GM23338 (cell line): ENCODE results near the gene GDAP2. TPM values are rescaled to one million over a fixed set of nuclear protein-coding genes. Genes with fewer than 3 reads are reported as not detected.

Source experiments
- ATAC-seq: fragments of 200-7000 bp; cut with Tn5 transposase; 3 replicates; pipeline ENCODE4 v1.9.1; 2020
- DNase-seq: peaks from one replicate; pipeline ENCODE4 v3.0.0-alpha.2; 2015; ENCODE audit warnings: low spot score
- H2AFZ ChIP-seq: fragments of 200-600 bp; sonication (generic); 2 replicates; pipeline ENCODE4 v1.8.0; 2016; ENCODE audit warnings: antibody characterized with exemption, mild to moderate bottlenecking, moderate library complexity
- H3F3A ChIP-seq: fragments of 200-600 bp; sonication (generic); replicated peaks from 2 replicates; pipeline ENCODE4 v1.8.0; 2017; ENCODE audit warnings: antibody characterized with exemption, mixed run types, low read depth
- H3K27ac ChIP-seq: fragments of 200-600 bp; sonication (generic); 2 replicates; pipeline ENCODE4 v1.6.1; 2016; ENCODE audit warnings: low read depth
- H3K27me3 ChIP-seq: fragments of 200-600 bp; sonication (generic); 2 replicates; pipeline ENCODE4 v1.8.0; 2016; ENCODE audit warnings: mild to moderate bottlenecking, mixed run types, moderate library complexity; ENCODE audit not compliant: insufficient read depth
- H3K36me3 ChIP-seq: fragments of 200-600 bp; sonication (generic); 2 replicates; pipeline ENCODE4 v1.8.0; 2016; ENCODE audit warnings: mild to moderate bottlenecking; ENCODE audit not compliant: insufficient read depth
- H3K4me1 ChIP-seq: fragments of 200-600 bp; sonication (generic); 2 replicates; pipeline ENCODE4 v1.8.0; 2016; ENCODE audit warnings: mild to moderate bottlenecking, moderate library complexity; ENCODE audit not compliant: insufficient read depth
- H3K4me2 ChIP-seq: fragments of 200-600 bp; sonication (generic); 2 replicates; pipeline ENCODE4 v1.7.1; 2017; ENCODE audit warnings: mixed run types
- H3K4me3 ChIP-seq: fragments of 200-600 bp; sonication (generic); 2 replicates; pipeline ENCODE4 v1.6.1; 2016; ENCODE audit warnings: mixed run types
- H3K79me2 ChIP-seq: fragments of 200-600 bp; sonication (generic); replicated peaks from 2 replicates; pipeline ENCODE4 v1.8.0; 2017; ENCODE audit warnings: mild to moderate bottlenecking; ENCODE audit not compliant: insufficient read depth
- H3K9me2 ChIP-seq: fragments of 200-600 bp; sonication (generic); 2 replicates; pipeline ENCODE4 v1.8.0; 2017; ENCODE audit not compliant: insufficient read depth
- H4K20me1 ChIP-seq: fragments of 200-600 bp; sonication (generic); replicated peaks from 2 replicates; pipeline ENCODE4 v1.8.0; 2017; ENCODE audit warnings: mild to moderate bottlenecking; ENCODE audit not compliant: insufficient read depth
- H3K27ac Mint-ChIP-seq: 2 replicates; pipeline ENCODE4 v1.8.0; 2020; ENCODE audit warnings: inconsistent platforms, mild to moderate bottlenecking, moderate library complexity, mixed read lengths
- H3K27me3 Mint-ChIP-seq: 3 replicates; pipeline ENCODE4 v1.8.0; 2022; ENCODE audit warnings: low read depth, mild to moderate bottlenecking, moderate library complexity, mixed read lengths, inconsistent platforms; ENCODE audit not compliant: insufficient read depth, poor library complexity
- H3K36me3 Mint-ChIP-seq: 3 replicates; pipeline ENCODE4 v1.8.0; 2021; ENCODE audit warnings: low read depth, mild to moderate bottlenecking, inconsistent platforms, moderate library complexity, mixed read lengths
- H3K4me1 Mint-ChIP-seq: 3 replicates; pipeline ENCODE4 v1.8.0; 2020; ENCODE audit warnings: mild to moderate bottlenecking, inconsistent platforms, mixed read lengths
- H3K4me3 Mint-ChIP-seq: 3 replicates; pipeline ENCODE4 v1.8.0; 2021; ENCODE audit warnings: moderate library complexity, mild to moderate bottlenecking, inconsistent platforms, mixed read lengths
- H3K9me3 Mint-ChIP-seq: 3 replicates; pipeline ENCODE4 v1.8.0; 2020; ENCODE audit warnings: moderate library complexity, mild to moderate bottlenecking, inconsistent platforms, mixed read lengths
- ETS1 ChIP-seq: IDR thresholded peaks from 2 replicates; pipeline ENCODE4 v1.6.1; 2016; ENCODE audit warnings: antibody characterized with exemption
- EZH2 ChIP-seq: fragments of 200-600 bp; sonication (generic); IDR thresholded peaks from one replicate; pipeline ENCODE4 v1.8.0; 2017; ENCODE audit warnings: antibody characterized with exemption, mild to moderate bottlenecking, low read depth; ENCODE audit not compliant: unreplicated experiment
- EZH2phosphoT487 ChIP-seq: fragments of 200-600 bp; sonication (generic); IDR thresholded peaks from one replicate; pipeline ENCODE4 v1.8.1; 2018; ENCODE audit warnings: antibody characterized with exemption; ENCODE audit not compliant: unreplicated experiment
- JUNB ChIP-seq: IDR thresholded peaks from one replicate; pipeline ENCODE4 v1.6.1; 2016; ENCODE audit warnings: antibody characterized with exemption; ENCODE audit not compliant: unreplicated experiment
- NANOG ChIP-seq: IDR thresholded peaks from 2 replicates; pipeline ENCODE4 v1.6.1; 2016; ENCODE audit warnings: antibody characterized with exemption, borderline replicate concordance
- POLR2AphosphoS5 ChIP-seq: IDR thresholded peaks from 2 replicates; pipeline ENCODE4 v1.6.1; 2016; ENCODE audit warnings: antibody characterized with exemption, low read depth
- REST ChIP-seq: IDR thresholded peaks from one replicate; pipeline ENCODE4 v1.6.1; 2018; ENCODE audit warnings: antibody characterized with exemption; ENCODE audit not compliant: unreplicated experiment
- STAT1 ChIP-seq: IDR thresholded peaks from one replicate; pipeline ENCODE4 v1.6.1; 2016; ENCODE audit warnings: antibody characterized with exemption; ENCODE audit not compliant: unreplicated experiment
- ZNF114 ChIP-seq: fragments of 250-450 bp; sonication (Bioruptor Pico); IDR thresholded peaks from 2 replicates; pipeline ENCODE4 v1.5.0; 2020; ENCODE audit warnings: mild to moderate bottlenecking, moderate library complexity
- ZNF331 ChIP-seq: fragments of 250-450 bp; sonication (Bioruptor Pico); IDR thresholded peaks from 2 replicates; pipeline ENCODE4 v1.5.0; 2020; ENCODE audit warnings: low read depth, mild to moderate bottlenecking, moderate library complexity
- polyA plus RNA-seq: library from polyadenylated mRNA; unstranded; fragments of >200 nt; fragmentation: Nextera tagmentation; extraction: Ambion mirVana; gene quantifications from 2 replicates; pipeline ENCODE4 v1.2.1, GENCODE V29; 2016
- total RNA-seq: library from RNA; depleted of rRNA; stranded (reverse); fragments of >200 nt; shearing (Covaris generic); gene quantifications from 2 replicates; pipeline ENCODE4 v1.2.3, GENCODE V29; 2014

Gene GDAP2
- total and polyA plus RNA-seq, 2 experiments from 2014 or later = 10.7 to 24.5 TPM

GRCh38 chr1:117933769-117934168, 4.3 kb upstream of the GDAP2 start:
- no peaks in the 10 kb centered on the region for H3F3A ChIP-seq
- H3K27me3 ChIP-seq = no peaks in the 10 kb centered on the region
- H3K4me2 ChIP-seq = no peak overlapping the region
- Mint-ChIP-seq H3K27ac (no peak overlapping the region), H3K27me3 (peaks cover 10% of the 10 kb centered on the region), H3K9me3 (no peaks in the 10 kb centered on the region), H3K4me3 (no peak overlapping the region), H3K4me1 (peaks cover 14% of the 10 kb centered on the region; the same call in 2 of the 3 replicates), H3K36me3 (peaks cover 32% of the 10 kb centered on the region)
- H3K4me1 ChIP-seq = peaks cover 4% of the 10 kb centered on the region
- H3K9me2 ChIP-seq = no peaks in the 10 kb centered on the region
- DNase-seq (no peak), ATAC-seq (no peak)
- TF ChIP-seq ETS1 (no peak), EZH2 (no peak), EZH2phosphoT487 (no peak), POLR2AphosphoS5 (no peak), REST (no peak), ZNF331 (no peak)
- no peak overlapping the region for H3K4me3 ChIP-seq
- H4K20me1 ChIP-seq = peaks cover 22% of the 10 kb centered on the region
- H3K79me2 ChIP-seq = peaks cover 55% of the 10 kb centered on the region
- H3K27ac ChIP-seq = no peak overlapping the region
- peaks cover 29% of the 10 kb centered on the region for H3K36me3 ChIP-seq
- H2AFZ ChIP-seq = no peak overlapping the region

GRCh38 chr1:117932576-117932975, 3.2 kb upstream of the GDAP2 start:
- H3K4me3 ChIP-seq = no peak overlapping the region
- peaks cover 19% of the 10 kb centered on the region for H4K20me1 ChIP-seq
- Mint-ChIP-seq H3K27me3 (peaks cover 10% of the 10 kb centered on the region), H3K36me3 (peaks cover 20% of the 10 kb centered on the region), H3K9me3 (no peaks in the 10 kb centered on the region), H3K27ac (no peak overlapping the region), H3K4me3 (no peak overlapping the region), H3K4me1 (peaks cover 20% of the 10 kb centered on the region)
- H3K4me2 ChIP-seq = no peak overlapping the region
- DNase-seq (no peak), ATAC-seq (no peak)
- peaks cover 23% of the 10 kb centered on the region for H3K36me3 ChIP-seq
- H3K27me3 ChIP-seq = no peaks in the 10 kb centered on the region
- peaks cover 67% of the 10 kb centered on the region for H3K79me2 ChIP-seq
- no peak overlapping the region for H3K27ac ChIP-seq
- H3K9me2 ChIP-seq = no peaks in the 10 kb centered on the region
- peaks cover 15% of the 10 kb centered on the region for H3K4me1 ChIP-seq
- no peak overlapping the region for H2AFZ ChIP-seq
- no peaks in the 10 kb centered on the region for H3F3A ChIP-seq
- no peak for TF ChIP-seq NANOG
- no peak for TF ChIP-seq STAT1
- no peak for TF ChIP-seq EZH2phosphoT487
- TF ChIP-seq REST = no peak
- TF ChIP-seq ETS1 = no peak
- no peak for TF ChIP-seq EZH2
- no peak for TF ChIP-seq POLR2AphosphoS5
- no peak for TF ChIP-seq ZNF114
- no peak for TF ChIP-seq JUNB
- TF ChIP-seq ZNF331 = no peak
